A549 treated with Mapracorat at 1 μM for 4 hours (cell line): Measurements from ENCODE around the gene SLC38A8. TPM values are rescaled to one million over a fixed set of nuclear protein-coding genes. Genes with fewer than 3 reads are reported as not detected.

Experiments
- total RNA-seq: library from RNA; stranded (reverse); fragments of 200-300 nt; extraction: Qiagen RNA extraction; gene quantifications from 5 replicates; pipeline ENCODE4 v1.2.3, GENCODE V29; 2022

SLC38A8 gene
- not detected in 5 replicates for total RNA-seq

DNA sequence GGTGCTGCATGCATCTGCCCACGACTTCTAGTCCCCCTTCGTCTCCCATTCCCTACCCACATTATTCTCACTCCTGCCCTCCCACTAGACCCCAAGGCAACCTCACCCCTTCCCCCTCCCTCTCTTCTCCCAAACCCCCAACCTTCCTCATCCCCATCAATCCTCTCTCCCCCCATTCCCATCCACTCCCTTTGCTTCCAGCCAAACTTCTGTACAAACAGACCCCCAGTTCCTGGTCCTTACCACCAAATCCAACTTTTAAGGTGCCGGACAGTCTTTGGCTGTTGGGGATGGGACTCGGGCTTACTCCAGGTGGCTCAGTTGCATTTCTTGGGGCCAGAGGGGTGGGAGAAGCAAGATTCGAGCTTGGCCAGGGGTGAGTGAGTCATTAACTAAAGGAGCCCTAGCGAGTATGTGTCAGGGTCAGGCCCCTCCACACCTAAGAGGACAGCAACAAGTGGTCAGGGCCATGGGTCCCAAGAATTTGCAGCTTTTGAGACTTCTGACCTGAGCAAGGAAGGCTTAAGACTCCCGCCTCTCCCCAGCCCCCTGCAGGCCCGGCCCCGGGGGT, at the start of gene SLC38A8:
Gene SLC38A8, minus strand, starts transcription at position 488 of the 571 bp plus-strand sequence. CDS start 638 bp downstream, outside the sequence.

DNA sequence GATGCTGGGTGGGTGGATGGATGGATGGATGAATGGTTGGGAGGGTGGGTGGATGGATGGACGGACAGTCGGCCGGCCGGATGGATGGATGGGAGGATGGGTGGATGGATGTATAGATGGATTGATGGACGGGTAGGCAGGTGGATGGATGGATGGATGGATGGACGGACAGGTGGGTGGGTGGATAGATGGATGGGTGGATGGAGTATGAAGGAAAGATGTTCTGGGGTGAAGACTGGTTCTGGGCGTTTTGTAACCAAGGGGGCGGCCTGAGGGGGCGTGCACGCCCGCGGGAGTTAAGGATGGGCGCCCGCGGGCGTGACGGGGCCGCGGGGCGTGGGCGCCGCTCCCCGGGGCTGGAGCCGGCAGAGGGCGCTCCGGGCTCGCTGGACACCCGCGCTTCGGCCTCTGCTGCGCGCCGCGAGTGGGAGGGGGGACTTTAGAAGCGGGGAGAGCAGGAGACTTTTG, 74.7 kb downstream of the SLC38A8 start, which contains the start of gene NECAB2:
Gene NECAB2, plus strand, starts transcription at position 407 of the 468 bp plus-strand sequence. CDS start 405 bp downstream, outside the sequence.

Other genes starting within 250 kb of the SLC38A8 start
- 141 to 212 TPM (median 190 TPM) in 5 replicates for gene HSBP1, start 234.8 kb downstream of the SLC38A8 start, total RNA-seq
- 1.1 to 2.3 TPM (median 2.0 TPM) in 5 replicates for gene MLYCD, start 143.7 kb downstream of the SLC38A8 start, total RNA-seq
- gene OSGIN1, start 89.6 kb downstream of the SLC38A8 start, total RNA-seq = 17.1 to 33.8 TPM (median 18.6 TPM) in 5 replicates
- 1.4 to 3.3 TPM (median 2.4 TPM) in 5 replicates for gene NECAB2, start 74.6 kb downstream of the SLC38A8 start, total RNA-seq
- 37.6 to 45.7 TPM (median 44.7 TPM) in 5 replicates for gene MBTPS1, start 74.1 kb upstream of the SLC38A8 start, total RNA-seq
- gene HSDL1, start 102.4 kb upstream of the SLC38A8 start, total RNA-seq = 16.9 to 20.6 TPM (median 19.3 TPM) in 5 replicates
- 0.26 to 0.85 TPM (median 0.35 TPM) in 5 replicates for gene DNAAF1, start 102.5 kb upstream of the SLC38A8 start, total RNA-seq
- 21.8 to 33.5 TPM (median 28.6 TPM) in 5 replicates for gene TAF1C, start 144.3 kb upstream of the SLC38A8 start, total RNA-seq
- gene ADAD2, start 148.4 kb upstream of the SLC38A8 start, total RNA-seq = not detected in 5 replicates
- not detected in 5 replicates for gene KCNG4, start 197.2 kb upstream of the SLC38A8 start, total RNA-seq